ENCODE measurements around the gene CMTM6. TPM values are rescaled to one million over a fixed set of nuclear protein-coding genes. Genes with fewer than 3 reads are reported as not detected.

Gene CMTM6
- total RNA-seq, 1 experiment from 2014 or later, result 27.2 TPM

GRCh38 chr3:32511005-32511404, 8.4 kb upstream of the CMTM6 start:
- ChIA-PET CTCF (interaction anchor here (0.6 to 3.5 kb wide), 10 partner anchors 8 to 732 kb away, joined by 3 to 19 read pairs (median 6); no protein-coding TSS in a partner anchor), POLR2A (no interaction called here)
- Mint-ChIP-seq H3K4me3 (ENCODE audit: unreplicated experiment) (no peak overlapping the region), H3K9me3 (ENCODE audit: unreplicated experiment) (no peaks in the 10 kb centered on the region), H3K27ac (ENCODE audit: low read depth, unreplicated experiment) (no peak overlapping the region), H3K4me1 (ENCODE audit: insufficient read depth, unreplicated experiment) (peaks cover 7% of the 10 kb centered on the region), H3K36me3 (ENCODE audit: insufficient read depth, unreplicated experiment) (no peaks in the 10 kb centered on the region), H3K27me3 (ENCODE audit: insufficient read depth, unreplicated experiment) (no peaks in the 10 kb centered on the region)
- BruUV-seq (replicated peaks), result no TSS peak
- intact Hi-C loops (cut with micrococcal nuclease), result loop anchor here (2.0 kb wide), 1 partner anchor 424 kb away; no protein-coding TSS in a partner anchor
- no peak for TF ChIP-seq CTCF (IDR thresholded peaks at IDR 0.05; ENCODE audit: unreplicated experiment)
- DNase-seq (ENCODE audit: unreplicated experiment), result no peak

- Mint-ChIP-seq H3K27me3 (ENCODE audit: insufficient read depth, unreplicated experiment) (no peaks in the 10 kb centered on the region), H3K4me1 (ENCODE audit: insufficient read depth, unreplicated experiment) (peaks cover 7% of the 10 kb centered on the region), H3K4me3 (ENCODE audit: unreplicated experiment) (no peak overlapping the region), H3K9me3 (ENCODE audit: unreplicated experiment) (no peaks in the 10 kb centered on the region), H3K36me3 (ENCODE audit: insufficient read depth, unreplicated experiment) (no peaks in the 10 kb centered on the region), H3K27ac (ENCODE audit: low read depth, unreplicated experiment) (no peak overlapping the region)
- peak; percentile 78 for TF ChIP-seq CTCF (IDR thresholded peaks at IDR 0.05; ENCODE audit: unreplicated experiment)
- BruUV-seq (replicated peaks), result no TSS peak
- ChIA-PET CTCF (interaction anchor here (0.6 to 3.5 kb wide), 23 partner anchors 8 to 430 kb away, joined by 3 to 19 read pairs (median 4); no protein-coding TSS in a partner anchor), POLR2A (no interaction called here)
- intact Hi-C loops (cut with micrococcal nuclease), result loop anchor here (1.0 to 2.0 kb wide), 2 partner anchors 154 to 425 kb away; no protein-coding TSS in a partner anchor
- peak; percentile 80 for DNase-seq (ENCODE audit: unreplicated experiment)
These were observed 7.5 kb upstream of the CMTM6 start for GRCh38 chr3:32510075-32510724.

GRCh38 chr3:32508711-32509110, 6.1 kb upstream of the CMTM6 start:
- Mint-ChIP-seq H3K9me3 (ENCODE audit: unreplicated experiment) (no peaks in the 10 kb centered on the region), H3K4me1 (ENCODE audit: insufficient read depth, unreplicated experiment) (peaks cover 7% of the 10 kb centered on the region), H3K36me3 (ENCODE audit: insufficient read depth, unreplicated experiment) (no peaks in the 10 kb centered on the region), H3K27me3 (ENCODE audit: insufficient read depth, unreplicated experiment) (no peaks in the 10 kb centered on the region), H3K27ac (ENCODE audit: low read depth, unreplicated experiment) (no peak overlapping the region), H3K4me3 (ENCODE audit: unreplicated experiment) (no peak overlapping the region)
- POLR2A ChIA-PET, result no interaction called here
- CTCF ChIA-PET, result no interaction called here
- DNase-seq (ENCODE audit: unreplicated experiment), result peak; percentile 29
- no TSS peak for BruUV-seq (replicated peaks)
- no peak for TF ChIP-seq CTCF (IDR thresholded peaks at IDR 0.05; ENCODE audit: unreplicated experiment)
- intact Hi-C loops (cut with micrococcal nuclease), result no loop called here

GRCh38 chr3:32506466-32506865, 3.8 kb upstream of the CMTM6 start:
- ChIA-PET POLR2A (interaction anchor here (1.1 kb wide), 1 partner anchor 63 kb away, joined by 3 read pairs; no protein-coding TSS in a partner anchor), CTCF (interaction anchor here (0.5 to 1.0 kb wide), 4 partner anchors 27 to 228 kb away, joined by 3 to 4 read pairs (median 3); no protein-coding TSS in a partner anchor)
- BruUV-seq (replicated peaks), result no TSS peak
- no peak overlapping the region for H3K4me3 Mint-ChIP-seq (ENCODE audit: unreplicated experiment)
- no peak for DNase-seq (ENCODE audit: unreplicated experiment)
- no peak for TF ChIP-seq CTCF (IDR thresholded peaks at IDR 0.05; ENCODE audit: unreplicated experiment)
- H3K27me3 Mint-ChIP-seq (ENCODE audit: insufficient read depth, unreplicated experiment), result no peaks in the 10 kb centered on the region
- no peak overlapping the region for H3K27ac Mint-ChIP-seq (ENCODE audit: low read depth, unreplicated experiment)
- H3K36me3 Mint-ChIP-seq (ENCODE audit: insufficient read depth, unreplicated experiment), result no peaks in the 10 kb centered on the region
- intact Hi-C loops (cut with micrococcal nuclease), result no loop called here
- H3K9me3 Mint-ChIP-seq (ENCODE audit: unreplicated experiment), result no peaks in the 10 kb centered on the region
- H3K4me1 Mint-ChIP-seq (ENCODE audit: insufficient read depth, unreplicated experiment), result peaks cover 15% of the 10 kb centered on the region

Data from MCF 10A (cell line).